ENCODE measurements around the gene SUFU.
"Not testable (repeated sequence)": the region's sequence is repeated elsewhere in the genome, so short reads cannot be mapped to it uniquely, and the experiment has no call there.

SUFU gene

DNA sequence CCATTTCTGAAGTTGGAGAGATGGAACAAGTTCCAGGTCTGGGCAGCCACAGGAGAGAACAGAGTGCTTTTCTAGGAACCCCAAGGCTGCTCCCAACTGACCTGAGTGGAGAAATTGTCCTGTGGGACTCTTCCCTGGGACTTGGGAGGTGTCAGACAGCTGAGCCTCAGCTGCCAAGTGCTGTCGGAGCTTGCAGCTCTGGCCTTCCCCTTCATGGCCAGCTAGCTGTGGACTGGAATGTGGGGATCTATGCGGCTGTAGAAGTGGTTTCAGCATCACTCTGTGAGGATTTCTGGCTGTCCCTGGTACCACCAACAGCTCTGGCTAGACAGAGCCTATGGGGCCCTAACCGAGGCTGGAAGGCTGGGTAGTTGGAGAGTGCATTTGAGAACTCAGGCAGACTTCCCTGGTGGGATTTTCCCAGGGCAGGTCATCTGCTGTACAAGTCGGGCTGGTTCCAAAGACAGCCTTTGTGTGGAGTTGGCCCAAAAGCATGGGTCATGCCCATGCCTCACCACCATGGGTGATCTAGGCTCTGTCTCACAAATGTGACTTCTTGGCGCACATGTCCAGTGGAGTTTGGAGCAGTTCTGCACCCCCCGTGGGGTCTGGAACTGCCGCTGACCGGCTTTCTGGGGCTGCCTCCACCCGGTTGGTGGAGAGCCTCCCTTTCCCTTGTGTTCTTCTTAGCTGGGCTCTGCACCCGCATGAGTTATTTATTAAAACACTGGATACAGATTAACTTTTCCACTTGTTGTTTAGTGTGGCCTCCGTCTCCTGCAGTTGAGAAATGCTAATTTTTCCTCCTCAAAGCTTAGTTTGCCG lies 10.9 kb downstream of the SUFU start:
- no peak for DNase-seq (ENCODE audit: low spot score)

DNA sequence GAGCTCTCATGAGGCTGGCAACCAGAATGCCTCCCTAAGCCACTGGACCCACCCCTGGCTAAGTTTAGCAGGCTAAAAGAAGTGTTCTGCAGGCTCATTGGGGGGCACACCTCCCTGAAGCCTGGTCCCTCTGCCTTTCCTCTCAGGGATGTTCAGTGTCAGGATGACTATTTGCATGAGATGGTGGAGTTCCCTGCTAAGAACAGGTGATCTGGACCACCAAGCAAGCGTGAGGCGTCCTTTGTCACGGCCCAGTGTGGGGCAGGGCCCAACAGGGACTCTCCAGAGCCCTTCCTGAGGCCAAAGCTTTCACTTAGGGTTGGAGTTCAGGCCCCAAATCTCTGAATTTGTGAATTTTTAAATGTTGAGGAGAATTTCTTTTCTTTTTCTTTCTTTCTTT lies 12.0 kb downstream of the SUFU start:
- no peak for DNase-seq (ENCODE audit: low spot score)

DNA sequence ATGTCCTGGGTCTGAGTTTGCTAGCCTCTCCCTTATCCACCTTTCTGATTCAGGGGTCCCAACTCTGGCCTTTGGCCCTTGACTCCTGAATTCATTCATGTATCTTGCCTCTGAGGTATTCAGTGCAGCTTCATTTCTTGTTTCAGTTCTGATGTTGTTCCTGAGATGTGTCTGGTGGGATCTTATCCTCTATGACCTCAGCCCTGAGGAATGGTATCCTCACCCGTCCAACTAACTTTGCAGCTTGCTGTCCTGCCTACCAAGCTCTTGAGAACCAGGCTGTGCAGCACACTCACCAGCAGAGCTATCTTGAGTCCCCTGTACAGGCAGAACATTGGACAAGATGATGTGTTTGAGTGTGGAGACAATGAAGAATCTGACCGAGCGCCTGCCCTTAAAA lies 13.8 kb downstream of the SUFU start:
- no peak for DNase-seq (ENCODE audit: low spot score)

DNA sequence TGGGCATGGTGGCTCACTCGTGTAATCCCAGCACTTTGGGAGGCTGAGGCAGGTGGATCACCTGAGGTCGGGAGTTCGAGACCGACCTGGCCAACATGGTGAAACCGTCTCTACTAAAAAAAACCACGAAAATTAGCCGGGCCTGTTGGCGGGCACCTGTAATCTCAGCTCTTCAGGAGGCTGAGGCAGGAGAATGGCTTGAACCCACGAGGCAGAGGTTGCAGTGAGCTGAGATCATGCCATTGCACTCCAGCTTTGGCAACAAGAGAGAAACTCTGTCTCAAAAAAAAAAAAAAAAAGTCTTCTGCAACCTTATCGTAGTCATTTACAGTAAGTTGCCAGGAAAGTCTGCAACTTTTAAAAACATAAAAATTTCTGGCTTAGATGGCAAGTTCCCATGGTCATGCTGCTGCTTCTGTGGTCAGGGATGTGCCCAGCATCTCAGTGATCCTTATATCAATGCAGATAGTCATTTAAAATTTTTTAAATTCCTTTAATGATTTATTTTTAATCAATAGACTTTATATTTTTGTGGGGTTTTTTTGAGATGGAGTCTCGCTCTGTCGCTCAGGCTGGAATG lies 15.6 kb downstream of the SUFU start:
- no peak for DNase-seq (ENCODE audit: low spot score)

DNA sequence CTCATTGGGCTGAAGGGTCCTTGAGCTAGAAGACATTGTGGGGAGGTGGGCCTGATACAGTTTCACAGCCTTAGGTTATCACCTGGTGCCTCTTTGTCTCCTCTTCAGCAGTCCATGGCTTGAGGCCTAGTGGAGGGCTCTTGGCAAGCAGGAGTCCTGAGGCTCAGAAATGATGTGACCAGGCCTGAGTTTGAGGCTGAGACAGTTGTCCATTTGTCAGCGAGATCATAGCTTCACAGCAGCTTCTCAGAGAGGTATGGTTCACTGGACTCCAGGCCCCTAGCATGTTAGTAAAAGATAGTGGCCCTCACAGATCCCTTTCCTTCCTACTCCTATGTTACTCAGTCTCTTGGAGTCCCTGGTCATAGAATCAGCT lies 19.1 kb downstream of the SUFU start:
- DNase-seq (ENCODE audit: low spot score) = no peak

DNA sequence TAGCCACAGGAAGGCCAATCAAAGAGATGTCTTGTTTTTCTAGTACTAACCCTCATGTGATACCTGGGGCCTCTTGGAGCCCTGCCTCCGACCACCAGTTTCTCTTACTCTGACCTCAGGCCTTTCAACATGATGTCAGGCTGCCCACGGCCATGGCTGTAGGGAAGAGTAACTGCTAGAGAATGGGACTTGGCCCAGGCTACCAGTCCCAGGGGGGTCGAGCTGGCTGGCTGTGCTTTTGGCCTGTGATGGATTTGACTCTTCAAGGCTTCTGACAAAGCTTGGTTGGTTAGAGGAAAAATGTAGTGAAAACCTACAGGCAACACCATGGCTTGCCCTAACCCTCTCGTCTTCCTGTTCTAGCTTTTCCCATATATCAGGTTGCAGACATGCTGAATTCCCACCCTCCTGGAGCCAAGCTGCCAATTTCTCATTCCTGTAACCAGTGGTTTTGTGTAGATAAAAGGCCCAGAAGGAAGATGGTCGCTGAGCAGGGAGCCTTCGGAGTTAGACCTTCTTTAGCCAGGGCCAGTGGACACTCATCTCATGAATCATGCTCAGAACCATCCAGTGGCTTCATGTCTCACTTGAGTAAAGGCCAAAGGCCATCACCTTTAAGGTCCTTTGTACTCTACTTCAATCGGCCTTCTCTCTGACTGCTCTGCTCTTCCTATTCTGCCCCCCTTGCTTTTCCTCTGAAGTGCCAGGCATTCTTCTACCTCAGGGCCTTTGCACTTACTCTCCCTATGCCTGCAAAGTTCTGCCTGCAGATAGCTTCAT lies 19.7 kb downstream of the SUFU start:
- DNase-seq (ENCODE audit: low spot score) = no peak

DNA sequence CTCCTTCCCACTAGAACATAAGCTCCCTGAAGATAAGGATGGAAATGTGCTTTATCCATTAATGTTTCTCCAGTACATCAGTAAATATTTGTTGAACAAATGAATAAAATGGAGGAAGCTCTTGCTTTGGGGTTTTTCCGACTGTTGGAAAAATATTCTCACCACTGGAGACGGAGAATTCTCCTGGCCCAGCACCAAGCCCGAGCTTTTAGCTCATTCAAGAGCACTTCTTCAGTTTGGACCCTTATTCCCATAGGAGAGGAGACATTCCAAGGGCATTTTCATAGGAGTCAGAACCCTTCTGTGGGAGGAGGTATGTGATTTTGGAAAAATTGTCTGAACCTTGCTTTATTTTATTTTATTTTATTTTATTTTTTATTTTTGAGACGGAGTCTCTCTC lies 21.0 kb downstream of the SUFU start:
- no peak for DNase-seq (ENCODE audit: low spot score)

DNA sequence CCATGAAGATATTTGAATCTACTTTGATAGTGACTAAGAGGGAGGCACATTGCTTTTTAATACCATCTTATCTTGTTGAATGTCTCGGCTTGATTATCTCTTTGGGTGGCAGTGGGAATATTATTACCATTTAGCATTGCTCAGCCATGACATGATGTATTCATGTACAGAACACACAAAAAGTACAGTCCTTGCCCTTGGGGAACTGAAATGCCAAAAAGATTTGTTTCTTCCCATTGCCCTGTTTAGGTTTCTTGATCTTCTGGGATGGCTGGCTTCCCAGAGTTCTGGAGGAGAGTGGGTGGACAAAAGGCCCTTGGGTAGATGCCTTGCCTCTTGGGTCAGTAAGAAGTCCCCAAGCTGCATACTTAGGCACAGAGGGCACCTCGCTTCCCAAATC lies 23.8 kb downstream of the SUFU start:
- DNase-seq (ENCODE audit: low spot score) = no peak

DNA sequence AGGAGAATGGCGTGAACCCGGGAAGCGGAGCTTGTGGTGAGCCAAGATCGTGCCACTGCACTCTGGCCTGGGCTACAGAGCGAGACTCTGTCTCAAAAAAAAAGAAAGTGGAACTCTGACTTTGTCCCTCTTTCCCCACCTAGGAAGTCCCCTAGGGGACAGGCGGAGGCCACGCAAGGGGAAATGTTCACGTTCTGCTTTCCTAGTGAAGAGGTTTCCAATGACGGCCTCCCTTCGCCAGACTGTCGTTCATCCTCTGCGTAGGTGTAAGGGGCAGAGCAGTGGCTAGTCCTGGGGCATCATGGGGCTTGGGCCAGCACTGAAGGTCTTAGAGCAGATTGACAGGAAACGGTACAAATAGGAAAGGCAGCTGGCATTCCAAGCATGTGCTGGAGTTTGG lies 30.6 kb downstream of the SUFU start:
- DNase-seq (ENCODE audit: low spot score) = no peak

DNA sequence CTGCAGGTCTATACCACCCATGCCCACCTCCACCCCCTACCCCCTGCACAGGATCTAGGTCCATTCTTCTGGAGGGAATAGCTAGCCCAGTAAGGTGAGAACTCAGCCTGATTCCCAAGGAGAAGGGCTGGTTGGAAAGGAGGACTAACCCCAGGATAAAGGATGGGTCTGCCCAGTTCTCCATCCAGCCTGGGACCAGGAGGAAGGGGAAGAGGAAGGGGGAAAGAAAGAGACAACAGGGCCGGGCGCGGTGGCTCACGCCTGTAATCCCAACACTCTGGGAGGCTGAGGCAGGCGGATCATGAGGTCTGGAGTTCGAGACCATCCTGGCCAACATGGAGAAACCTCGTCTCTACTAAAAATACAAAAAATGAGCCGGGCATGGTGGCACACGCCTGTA lies 31.2 kb downstream of the SUFU start:
- DNase-seq (ENCODE audit: low spot score) = not testable (repeated sequence)

DNA sequence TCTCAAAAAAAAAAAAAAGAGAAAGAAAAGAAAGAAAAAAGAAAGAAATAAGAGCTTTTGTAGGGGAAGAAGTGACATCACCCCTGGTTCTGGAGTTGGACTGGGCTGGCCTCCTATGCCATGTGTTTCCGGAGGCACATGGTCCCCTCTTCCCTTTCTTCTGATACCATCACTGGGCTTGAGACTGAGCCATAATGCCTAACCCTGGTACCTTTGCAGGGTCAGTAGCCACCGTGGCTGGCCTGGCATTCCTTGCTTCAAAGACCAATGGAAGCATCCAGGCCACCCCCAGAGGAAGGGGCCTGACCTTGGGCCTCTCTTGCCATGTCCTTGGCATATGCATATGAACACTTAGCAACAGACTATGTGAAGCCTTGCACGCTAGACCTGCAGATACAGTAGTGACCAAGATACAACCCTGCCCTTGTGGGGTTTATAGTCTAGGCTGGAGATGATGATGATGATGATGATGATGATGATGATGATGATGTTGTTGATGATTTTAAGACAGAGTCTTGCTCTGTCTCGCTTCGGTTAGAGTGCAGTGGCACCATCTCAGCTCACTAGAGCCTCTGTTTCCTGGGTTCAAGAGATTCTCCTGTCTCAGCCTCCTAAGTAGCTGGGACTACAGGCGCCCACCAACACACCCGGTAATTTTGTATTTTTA lies 31.8 kb downstream of the SUFU start:
- no peak for DNase-seq (ENCODE audit: low spot score)

DNA sequence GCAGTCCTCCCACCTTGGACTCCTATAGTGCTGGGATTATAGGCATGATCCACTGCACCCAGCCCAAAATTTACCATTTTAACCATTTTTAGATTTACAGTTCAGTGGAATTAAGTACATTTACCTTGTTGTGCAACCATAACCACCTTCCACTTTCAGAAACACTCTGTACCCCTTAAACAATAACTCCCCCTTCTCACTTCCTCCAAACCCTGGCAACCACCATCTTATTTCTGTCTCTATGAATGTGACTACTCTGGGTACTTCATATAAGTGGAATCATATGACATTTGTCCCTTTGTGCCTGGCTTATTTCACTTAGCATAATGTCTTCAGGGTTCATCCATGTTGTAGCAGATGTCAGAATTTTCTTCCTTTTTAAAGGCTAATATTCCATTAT lies 33.6 kb downstream of the SUFU start:
- no peak for DNase-seq (ENCODE audit: low spot score)

DNA sequence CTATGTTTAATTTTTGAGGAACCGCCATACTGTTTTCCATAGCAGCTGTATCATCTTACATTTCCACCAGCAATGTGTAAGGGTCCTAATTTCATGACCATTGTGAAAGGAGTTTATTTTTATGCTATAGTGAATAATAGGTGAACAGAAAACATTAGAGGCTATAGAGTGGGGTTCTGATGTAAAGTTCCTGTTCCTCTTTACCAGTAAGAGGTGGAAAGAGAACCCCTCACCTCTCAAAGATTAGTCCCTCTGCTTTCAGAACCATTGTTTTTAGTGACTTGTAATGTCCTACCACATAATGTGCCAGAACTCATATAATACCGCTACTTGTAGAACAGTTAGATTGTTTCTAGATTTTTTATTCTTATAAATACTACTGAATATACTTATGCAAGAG lies 34.2 kb downstream of the SUFU start:
- no peak for DNase-seq (ENCODE audit: low spot score)

DNA sequence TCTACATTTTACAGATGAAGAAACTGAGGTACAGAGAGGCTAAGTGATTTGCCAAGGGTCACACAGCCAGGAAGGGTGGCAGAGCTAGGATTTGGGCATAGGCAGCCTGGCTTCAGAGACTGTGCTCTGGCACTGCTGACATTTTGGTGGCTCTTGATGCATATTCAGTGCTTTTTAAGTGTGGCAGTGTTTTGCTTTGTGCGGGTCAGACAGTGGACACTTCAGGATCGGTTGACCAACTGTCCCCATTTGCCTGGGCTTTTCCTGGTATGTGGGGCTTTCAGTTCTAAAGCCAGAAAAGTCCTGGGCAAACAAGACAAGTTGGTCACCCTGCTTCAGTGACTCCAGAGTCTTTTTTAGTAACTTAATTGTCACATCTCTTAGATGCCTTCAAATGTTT lies 35.0 kb downstream of the SUFU start:
- no peak for DNase-seq (ENCODE audit: low spot score)

DNA sequence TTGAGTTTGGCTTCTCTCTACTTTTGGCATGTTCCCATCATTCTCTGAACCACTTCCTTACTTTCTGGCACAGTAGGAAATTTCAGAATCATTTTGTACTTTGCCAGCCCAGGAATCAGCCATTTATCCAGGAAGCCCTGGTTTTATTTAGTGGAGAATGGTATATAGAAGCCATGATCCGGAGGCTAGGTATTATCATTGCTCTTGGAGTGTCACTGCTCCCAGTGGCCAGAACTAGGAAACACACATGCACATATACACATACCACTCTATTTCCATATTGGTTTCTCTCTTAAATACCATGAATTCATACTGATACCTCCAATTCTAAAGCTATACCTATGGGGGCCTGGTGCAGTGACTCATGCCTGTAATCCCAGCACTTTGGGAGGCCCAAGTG lies 36.3 kb downstream of the SUFU start:
- no peak for DNase-seq (ENCODE audit: low spot score)

DNA sequence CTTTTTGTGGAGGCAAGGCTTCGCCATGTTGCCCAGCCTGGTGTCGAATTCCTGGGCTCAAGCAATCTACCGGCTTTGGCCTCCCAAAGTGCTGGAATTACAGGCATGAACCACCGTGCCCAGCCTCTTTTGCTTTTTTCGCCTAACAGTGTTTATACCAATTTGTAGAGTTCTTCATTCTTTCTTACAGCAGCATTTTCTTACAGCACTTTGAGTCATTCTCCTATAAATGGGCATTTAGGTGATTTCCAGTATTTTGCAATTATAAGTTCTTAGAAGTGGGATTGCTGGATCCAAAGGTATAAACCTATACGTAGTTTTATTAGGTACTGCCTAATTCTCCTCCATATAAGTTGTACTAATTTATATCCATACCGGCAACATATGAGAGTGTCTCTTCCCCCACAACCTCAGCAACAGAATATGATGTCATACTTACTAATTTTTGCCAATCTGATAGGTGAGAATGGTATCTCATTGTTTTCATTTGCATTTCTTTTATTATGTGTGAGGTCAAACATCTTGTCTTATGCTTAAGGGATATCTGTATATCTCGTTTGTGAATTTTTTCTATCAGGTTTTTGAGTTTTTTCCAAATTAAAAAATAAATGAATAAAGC lies 39.1 kb downstream of the SUFU start:
- no peak for DNase-seq (ENCODE audit: low spot score)

DNA sequence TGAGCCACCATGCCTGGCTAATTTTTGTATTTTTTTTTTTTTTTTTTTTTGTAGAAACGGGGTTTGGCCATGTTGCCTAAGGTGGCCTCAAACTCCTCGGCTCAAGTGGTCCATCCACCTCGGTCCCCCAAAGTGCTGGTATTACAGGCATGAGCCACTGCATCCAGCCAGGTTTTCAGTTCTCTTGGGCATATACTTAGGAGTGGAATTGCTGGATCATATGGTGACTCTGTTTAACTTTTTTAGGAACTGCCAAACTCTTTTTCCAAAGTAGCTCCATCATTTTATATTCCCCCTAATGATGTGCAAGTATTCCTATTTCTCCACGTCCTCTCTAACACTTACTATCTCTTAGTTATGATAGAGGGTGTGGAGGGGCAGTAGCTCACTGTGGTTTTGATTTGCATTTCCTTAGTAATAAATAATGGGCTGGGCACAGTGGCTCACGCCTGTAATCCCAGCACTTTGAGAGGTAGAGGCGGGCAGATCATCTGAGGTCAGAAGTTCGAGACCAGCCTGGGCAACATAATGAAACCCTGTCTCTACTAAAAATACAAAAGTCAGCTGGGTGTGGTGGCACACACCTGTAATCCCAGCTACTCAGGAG lies 41.6 kb downstream of the SUFU start:
- DNase-seq (ENCODE audit: low spot score) = no peak

DNA sequence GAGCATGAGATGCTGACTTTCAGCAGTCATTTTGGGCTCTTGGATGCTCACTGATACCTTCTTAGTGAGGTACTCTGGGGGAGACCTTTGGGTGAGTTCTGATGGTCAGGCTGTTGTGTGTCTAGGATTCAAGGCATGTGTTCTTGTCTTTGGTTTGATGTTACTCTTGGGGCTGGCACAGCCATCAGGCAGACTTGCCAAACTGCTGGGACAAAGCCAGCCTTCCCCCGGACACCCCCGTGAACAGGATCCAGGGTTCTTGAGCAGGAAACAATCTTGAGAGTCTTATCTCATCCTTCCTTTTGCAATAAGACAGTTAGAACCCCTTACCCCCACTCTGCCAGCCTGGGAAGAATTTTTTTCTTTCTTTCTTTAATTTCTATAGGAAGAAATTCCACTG lies 42.2 kb downstream of the SUFU start:
- no peak for DNase-seq (ENCODE audit: low spot score)

DNA sequence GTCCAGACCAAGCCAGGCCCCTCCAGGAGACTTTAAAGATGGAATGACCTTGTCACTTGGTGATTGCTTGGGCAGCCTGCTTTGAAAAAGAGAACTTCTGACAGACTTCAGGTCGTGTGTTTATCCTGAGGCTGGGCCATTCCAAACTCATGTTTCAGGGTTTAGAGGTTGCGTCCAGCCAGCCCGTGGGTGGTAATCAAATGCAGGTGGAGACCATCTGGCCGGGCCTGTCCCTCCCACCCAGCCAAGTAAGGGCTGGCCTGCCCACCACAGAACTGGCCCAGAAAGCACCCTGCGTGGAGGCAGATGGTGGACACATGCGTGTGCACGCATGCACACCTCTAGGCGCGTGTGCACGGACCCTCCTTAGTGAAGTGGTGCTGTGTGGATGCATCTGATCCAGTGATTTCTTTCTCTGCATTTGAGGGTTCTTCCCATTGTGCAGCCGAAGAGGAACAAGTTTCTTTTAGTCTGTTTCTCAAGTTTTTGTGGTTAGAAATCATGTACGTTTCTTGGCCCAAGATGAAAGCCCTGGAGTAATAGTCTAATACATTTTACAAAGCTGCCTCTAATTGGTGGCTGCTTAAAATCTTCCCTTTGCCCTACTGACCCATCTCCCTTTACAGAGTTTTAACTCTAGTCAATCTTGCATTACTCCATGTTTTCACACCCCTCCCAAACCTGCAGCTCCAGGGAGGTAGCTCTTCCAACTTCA lies 43.0 kb downstream of the SUFU start:
- DNase-seq (ENCODE audit: low spot score) = no peak

DNA sequence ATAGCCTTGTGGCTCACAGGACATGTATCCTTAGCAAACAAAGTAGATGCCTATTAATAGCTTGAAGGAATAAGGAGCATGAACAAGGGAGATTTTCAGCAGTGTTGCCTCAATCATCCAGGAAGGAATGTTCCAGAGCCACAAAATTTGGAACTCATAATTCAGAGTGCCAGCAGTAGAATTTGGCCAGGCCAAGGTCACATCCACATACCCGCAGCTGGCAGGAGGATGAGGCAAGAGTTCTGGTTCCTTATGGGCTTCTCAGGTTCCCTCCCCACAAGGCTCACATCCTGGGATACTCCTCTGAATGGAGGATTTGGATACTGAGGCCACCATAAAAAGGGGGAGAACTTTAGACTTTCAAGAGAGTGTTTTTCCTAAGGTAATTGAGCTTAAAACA lies 45.8 kb downstream of the SUFU start:
- DNase-seq (ENCODE audit: low spot score) = no peak

DNA sequence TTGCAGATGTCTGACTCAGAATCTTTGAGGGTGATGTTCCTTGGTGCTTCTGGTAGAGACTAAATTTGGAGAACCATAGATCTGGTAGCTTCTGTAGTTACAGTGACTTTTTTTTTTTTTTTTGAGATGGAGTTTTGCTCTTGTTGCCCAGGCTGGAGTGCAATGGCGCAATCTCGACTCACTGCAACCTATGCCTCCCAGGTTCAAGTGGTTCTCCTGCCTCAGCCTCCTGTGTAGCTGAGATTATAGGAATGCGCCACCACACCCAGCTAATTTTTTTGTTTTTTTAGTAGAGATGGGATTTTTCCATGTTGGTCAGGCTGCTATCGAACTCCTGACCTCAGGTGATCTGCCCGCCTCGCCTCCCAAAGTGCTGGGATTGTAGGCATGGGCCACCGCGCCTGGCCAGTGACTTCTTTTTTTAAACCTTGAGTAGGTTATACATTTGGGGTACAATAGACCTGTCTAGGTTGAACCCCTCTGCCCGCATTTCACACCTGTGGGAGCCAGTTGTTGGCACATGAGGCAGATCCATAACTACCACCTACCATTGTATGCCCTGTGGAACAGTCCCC lies 47.0 kb downstream of the SUFU start:
- no peak for DNase-seq (ENCODE audit: low spot score)

All from putamen (tissue), 1 donor.